SK-N-SH treated with all-trans-retinoic acid at 6 μM for 48 hours (cell line): Measurements from ENCODE around the gene LRRFIP2.

Experiments
- ATAC-seq: fragments of 200-7000 bp; cut with Tn5 transposase; 3 replicates; pipeline ENCODE4 v1.9.1; 2020; ENCODE audit warnings: mild to moderate bottlenecking, moderate library complexity
- ARNTL ChIP-seq: fragments of 450-650 bp; formaldehyde crosslinking; IDR thresholded peaks from 2 replicates; pipeline ENCODE4 v1.5.0; 2020; ENCODE audit warnings: low read depth, mild to moderate bottlenecking, moderate library complexity, borderline replicate concordance
- BACH2 ChIP-seq: fragments of 250-450 bp; sonication (Bioruptor Pico); IDR thresholded peaks from 2 replicates; pipeline ENCODE4 v1.9.0; 2021; ENCODE audit warnings: mild to moderate bottlenecking, borderline replicate concordance
- CSDC2 ChIP-seq: fragments of 250-450 bp; sonication (Bioruptor Pico); IDR thresholded peaks from 2 replicates; pipeline ENCODE4 v1.5.0; 2020; ENCODE audit warnings: mild to moderate bottlenecking, moderate library complexity
- ESRRG ChIP-seq: fragments of 250-450 bp; sonication (Bioruptor Pico); IDR thresholded peaks from 2 replicates; pipeline ENCODE4 v1.6.1; 2021; ENCODE audit warnings: mild to moderate bottlenecking
- GLIS3 ChIP-seq: fragments of 250-450 bp; sonication (Bioruptor Pico); IDR thresholded peaks from 2 replicates; pipeline ENCODE4 v1.5.0; 2020; ENCODE audit warnings: mild to moderate bottlenecking, moderate library complexity
- ISL1 ChIP-seq: fragments of 250-450 bp; sonication (Bioruptor Pico); IDR thresholded peaks from 2 replicates; pipeline ENCODE4 v2.1.2; 2022; ENCODE audit warnings: mild to moderate bottlenecking, moderate library complexity
- OSR1 ChIP-seq: fragments of 250-450 bp; sonication (Bioruptor Pico); IDR thresholded peaks from 2 replicates; pipeline ENCODE4 v1.8.0; 2022; ENCODE audit warnings: moderate library complexity, mild to moderate bottlenecking, inconsistent platforms
- PPARA ChIP-seq: fragments of 250-450 bp; sonication (Bioruptor Pico); IDR thresholded peaks from 2 replicates; pipeline ENCODE4 v1.5.0; 2020; ENCODE audit warnings: mild to moderate bottlenecking, borderline replicate concordance
- RARB ChIP-seq: fragments of 250-450 bp; sonication (Bioruptor Pico); IDR thresholded peaks from 2 replicates; pipeline ENCODE4 v1.8.0; 2021; ENCODE audit warnings: mild to moderate bottlenecking, moderate library complexity
- SNAI2 ChIP-seq: fragments of 250-450 bp; sonication (Bioruptor Pico); IDR thresholded peaks from 2 replicates; pipeline ENCODE4 v1.5.0; 2020; ENCODE audit warnings: mild to moderate bottlenecking, moderate library complexity
- TCF4 ChIP-seq: fragments of 250-450 bp; sonication (Bioruptor Pico); IDR thresholded peaks from 2 replicates; pipeline ENCODE4 v1.8.0; 2021; ENCODE audit warnings: mild to moderate bottlenecking, moderate library complexity, borderline replicate concordance
- TOX ChIP-seq: fragments of 250-450 bp; sonication (Bioruptor Pico); IDR thresholded peaks from 2 replicates; pipeline ENCODE4 v1.8.0; 2021; ENCODE audit warnings: mild to moderate bottlenecking, moderate library complexity, borderline replicate concordance
- ZC3H10 ChIP-seq: fragments of 250-450 bp; sonication (Bioruptor Pico); IDR thresholded peaks from 2 replicates; pipeline ENCODE4 v1.5.1; 2021; ENCODE audit warnings: mild to moderate bottlenecking, moderate library complexity
- ZFP3 ChIP-seq: fragments of 250-450 bp; sonication (Bioruptor Pico); IDR thresholded peaks from 2 replicates; pipeline ENCODE4 v1.5.0; 2020; ENCODE audit warnings: mild to moderate bottlenecking, moderate library complexity
- ZNF70 ChIP-seq: fragments of 450-650 bp; formaldehyde crosslinking; IDR thresholded peaks from 2 replicates; pipeline ENCODE4 v1.5.0; 2020; ENCODE audit warnings: mild to moderate bottlenecking, moderate library complexity
- ZNF8 ChIP-seq: fragments of 450-650 bp; formaldehyde crosslinking; IDR thresholded peaks from 2 replicates; pipeline ENCODE4 v1.5.0; 2020; ENCODE audit warnings: mild to moderate bottlenecking, moderate library complexity
- TF ChIP-seq, protein P1 (sequence below): fragments of 250-450 bp; sonication (Bioruptor Pico); IDR thresholded peaks from 2 replicates; pipeline ENCODE4 v1.8.0; 2021; ENCODE audit warnings: low read depth, mild to moderate bottlenecking, moderate library complexity, borderline replicate concordance
- TF ChIP-seq, protein P2 (sequence below): fragments of 250-450 bp; sonication (Bioruptor Pico); IDR thresholded peaks from 2 replicates; pipeline ENCODE4 v1.5.0; 2020; ENCODE audit warnings: mild to moderate bottlenecking, moderate library complexity
- TF ChIP-seq, protein P3 (sequence below): fragments of 250-450 bp; sonication (Bioruptor Pico); IDR thresholded peaks from 2 replicates; pipeline ENCODE4 v1.8.0; 2020; ENCODE audit warnings: mild to moderate bottlenecking, moderate library complexity, borderline replicate concordance
- TF ChIP-seq, protein P4 (sequence below): fragments of 250-450 bp; sonication (Bioruptor Pico); IDR thresholded peaks from 2 replicates; pipeline ENCODE4 v1.5.1; 2021; ENCODE audit warnings: mild to moderate bottlenecking, moderate library complexity

LRRFIP2 gene

DNA sequence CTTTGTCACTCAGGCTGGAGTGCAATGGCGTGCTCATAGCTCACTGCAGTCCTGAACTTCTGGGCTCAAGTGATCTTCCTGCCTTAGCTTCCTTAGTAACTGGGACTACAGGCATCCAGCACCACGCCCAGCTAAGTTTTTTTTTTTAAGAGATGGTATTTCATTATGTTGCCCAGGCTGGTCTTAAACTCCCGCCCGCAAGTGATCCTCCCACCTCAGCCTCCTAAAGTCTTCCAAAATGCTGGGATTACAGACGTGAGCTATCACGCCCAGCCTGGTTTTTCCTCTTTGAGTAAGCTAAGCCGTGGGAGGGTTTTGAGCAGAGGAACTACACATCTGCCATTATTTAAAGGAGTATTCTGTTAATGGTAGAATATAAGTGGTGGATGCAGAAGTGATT lies 7.4 kb upstream of the LRRFIP2 start:
- ATAC-seq = no peak
- no peak for TF ChIP-seq ZNF8 (CRISPR knock-in tag)
- no peak for TF ChIP-seq TOX (CRISPR knock-in tag)
- no peak for TF ChIP-seq RARB (CRISPR knock-in tag)
- no peak for TF ChIP-seq ZC3H10 (CRISPR knock-in tag)
- TF ChIP-seq ARNTL (CRISPR knock-in tag) = no peak
- no peak for TF ChIP-seq GLIS3 (CRISPR knock-in tag)
- TF ChIP-seq ESRRG (CRISPR knock-in tag) = no peak
- TF ChIP-seq SNAI2 (CRISPR knock-in tag) = no peak
- no peak for TF ChIP-seq CSDC2 (CRISPR knock-in tag)
- TF ChIP-seq, protein P1, sequence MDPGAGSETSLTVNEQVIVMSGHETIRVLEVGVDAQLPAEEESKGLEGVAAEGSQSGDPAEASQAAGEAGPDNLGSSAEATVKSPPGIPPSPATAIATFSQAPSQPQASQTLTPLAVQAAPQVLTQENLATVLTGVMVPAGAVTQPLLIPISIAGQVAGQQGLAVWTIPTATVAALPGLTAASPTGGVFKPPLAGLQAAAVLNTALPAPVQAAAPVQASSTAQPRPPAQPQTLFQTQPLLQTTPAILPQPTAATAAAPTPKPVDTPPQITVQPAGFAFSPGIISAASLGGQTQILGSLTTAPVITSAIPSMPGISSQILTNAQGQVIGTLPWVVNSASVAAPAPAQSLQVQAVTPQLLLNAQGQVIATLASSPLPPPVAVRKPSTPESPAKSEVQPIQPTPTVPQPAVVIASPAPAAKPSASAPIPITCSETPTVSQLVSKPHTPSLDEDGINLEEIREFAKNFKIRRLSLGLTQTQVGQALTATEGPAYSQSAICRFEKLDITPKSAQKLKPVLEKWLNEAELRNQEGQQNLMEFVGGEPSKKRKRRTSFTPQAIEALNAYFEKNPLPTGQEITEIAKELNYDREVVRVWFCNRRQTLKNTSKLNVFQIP (CRISPR knock-in tag) = no peak
- TF ChIP-seq, protein P2, sequence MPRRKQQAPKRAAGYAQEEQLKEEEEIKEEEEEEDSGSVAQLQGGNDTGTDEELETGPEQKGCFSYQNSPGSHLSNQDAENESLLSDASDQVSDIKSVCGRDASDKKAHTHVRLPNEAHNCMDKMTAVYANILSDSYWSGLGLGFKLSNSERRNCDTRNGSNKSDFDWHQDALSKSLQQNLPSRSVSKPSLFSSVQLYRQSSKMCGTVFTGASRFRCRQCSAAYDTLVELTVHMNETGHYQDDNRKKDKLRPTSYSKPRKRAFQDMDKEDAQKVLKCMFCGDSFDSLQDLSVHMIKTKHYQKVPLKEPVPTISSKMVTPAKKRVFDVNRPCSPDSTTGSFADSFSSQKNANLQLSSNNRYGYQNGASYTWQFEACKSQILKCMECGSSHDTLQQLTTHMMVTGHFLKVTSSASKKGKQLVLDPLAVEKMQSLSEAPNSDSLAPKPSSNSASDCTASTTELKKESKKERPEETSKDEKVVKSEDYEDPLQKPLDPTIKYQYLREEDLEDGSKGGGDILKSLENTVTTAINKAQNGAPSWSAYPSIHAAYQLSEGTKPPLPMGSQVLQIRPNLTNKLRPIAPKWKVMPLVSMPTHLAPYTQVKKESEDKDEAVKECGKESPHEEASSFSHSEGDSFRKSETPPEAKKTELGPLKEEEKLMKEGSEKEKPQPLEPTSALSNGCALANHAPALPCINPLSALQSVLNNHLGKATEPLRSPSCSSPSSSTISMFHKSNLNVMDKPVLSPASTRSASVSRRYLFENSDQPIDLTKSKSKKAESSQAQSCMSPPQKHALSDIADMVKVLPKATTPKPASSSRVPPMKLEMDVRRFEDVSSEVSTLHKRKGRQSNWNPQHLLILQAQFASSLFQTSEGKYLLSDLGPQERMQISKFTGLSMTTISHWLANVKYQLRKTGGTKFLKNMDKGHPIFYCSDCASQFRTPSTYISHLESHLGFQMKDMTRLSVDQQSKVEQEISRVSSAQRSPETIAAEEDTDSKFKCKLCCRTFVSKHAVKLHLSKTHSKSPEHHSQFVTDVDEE (CRISPR knock-in tag) = no peak
- TF ChIP-seq OSR1 (CRISPR knock-in tag) = no peak
- no peak for TF ChIP-seq ZFP3

DNA sequence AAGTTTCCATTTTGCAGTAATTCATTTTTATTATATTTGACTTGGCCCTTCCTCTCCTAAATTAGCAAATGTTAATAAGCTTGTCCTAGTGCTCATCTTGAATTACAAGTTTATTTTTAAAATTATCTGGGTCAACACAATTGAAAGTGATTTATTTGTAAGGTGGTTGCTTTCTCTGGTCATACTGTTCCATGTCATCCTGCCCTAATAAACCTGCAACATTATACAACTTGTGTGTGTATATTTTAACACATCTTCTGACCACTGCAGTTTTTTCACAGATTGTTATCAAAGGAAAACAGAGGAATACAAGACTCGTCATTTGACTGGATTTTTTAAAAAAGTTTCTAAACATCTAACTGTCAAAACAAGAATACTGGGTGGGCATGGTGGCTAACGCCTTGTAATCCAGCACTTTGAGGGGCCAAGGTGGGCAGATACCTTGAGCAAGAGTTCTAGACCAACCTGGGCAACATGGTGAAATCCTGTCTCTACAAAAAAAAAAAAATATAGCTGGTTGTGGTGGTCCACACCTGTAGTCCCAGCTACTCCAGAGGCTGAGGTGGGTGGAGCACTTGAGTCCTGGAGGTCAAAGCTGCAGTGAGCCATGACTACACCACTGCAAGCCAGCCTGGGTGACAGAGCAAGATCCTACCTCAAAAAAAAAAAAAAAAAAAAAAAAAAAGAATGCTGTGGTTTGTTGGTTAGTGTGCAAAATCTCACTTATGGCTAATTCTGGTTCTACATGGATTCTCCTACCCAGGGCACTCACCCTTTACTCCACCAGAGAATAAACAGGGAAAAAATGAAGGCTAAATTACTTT lies 5.0 kb upstream of the LRRFIP2 start:
- no peak for ATAC-seq

More for the DNA sequence above, 5.0 kb upstream of the LRRFIP2 start:
- TF ChIP-seq ISL1 (CRISPR knock-in tag) (no peak), GLIS3 (CRISPR knock-in tag) (no peak), SNAI2 (CRISPR knock-in tag) (no peak), ZNF70 (no peak), RARB (CRISPR knock-in tag) (no peak), BACH2 (no peak), PPARA (CRISPR knock-in tag) (no peak), OSR1 (CRISPR knock-in tag) (no peak), TOX (CRISPR knock-in tag) (no peak), ARNTL (CRISPR knock-in tag) (no peak), ZNF8 (CRISPR knock-in tag) (no peak), ESRRG (CRISPR knock-in tag) (no peak), CSDC2 (CRISPR knock-in tag) (no peak), TCF4 (CRISPR knock-in tag) (no peak)
- TF ChIP-seq, protein P3, sequence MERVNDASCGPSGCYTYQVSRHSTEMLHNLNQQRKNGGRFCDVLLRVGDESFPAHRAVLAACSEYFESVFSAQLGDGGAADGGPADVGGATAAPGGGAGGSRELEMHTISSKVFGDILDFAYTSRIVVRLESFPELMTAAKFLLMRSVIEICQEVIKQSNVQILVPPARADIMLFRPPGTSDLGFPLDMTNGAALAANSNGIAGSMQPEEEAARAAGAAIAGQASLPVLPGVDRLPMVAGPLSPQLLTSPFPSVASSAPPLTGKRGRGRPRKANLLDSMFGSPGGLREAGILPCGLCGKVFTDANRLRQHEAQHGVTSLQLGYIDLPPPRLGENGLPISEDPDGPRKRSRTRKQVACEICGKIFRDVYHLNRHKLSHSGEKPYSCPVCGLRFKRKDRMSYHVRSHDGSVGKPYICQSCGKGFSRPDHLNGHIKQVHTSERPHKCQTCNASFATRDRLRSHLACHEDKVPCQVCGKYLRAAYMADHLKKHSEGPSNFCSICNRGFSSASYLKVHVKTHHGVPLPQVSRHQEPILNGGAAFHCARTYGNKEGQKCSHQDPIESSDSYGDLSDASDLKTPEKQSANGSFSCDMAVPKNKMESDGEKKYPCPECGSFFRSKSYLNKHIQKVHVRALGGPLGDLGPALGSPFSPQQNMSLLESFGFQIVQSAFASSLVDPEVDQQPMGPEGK (CRISPR knock-in tag) = no peak
- TF ChIP-seq, protein P1 (CRISPR knock-in tag) = no peak
- TF ChIP-seq, protein P4, sequence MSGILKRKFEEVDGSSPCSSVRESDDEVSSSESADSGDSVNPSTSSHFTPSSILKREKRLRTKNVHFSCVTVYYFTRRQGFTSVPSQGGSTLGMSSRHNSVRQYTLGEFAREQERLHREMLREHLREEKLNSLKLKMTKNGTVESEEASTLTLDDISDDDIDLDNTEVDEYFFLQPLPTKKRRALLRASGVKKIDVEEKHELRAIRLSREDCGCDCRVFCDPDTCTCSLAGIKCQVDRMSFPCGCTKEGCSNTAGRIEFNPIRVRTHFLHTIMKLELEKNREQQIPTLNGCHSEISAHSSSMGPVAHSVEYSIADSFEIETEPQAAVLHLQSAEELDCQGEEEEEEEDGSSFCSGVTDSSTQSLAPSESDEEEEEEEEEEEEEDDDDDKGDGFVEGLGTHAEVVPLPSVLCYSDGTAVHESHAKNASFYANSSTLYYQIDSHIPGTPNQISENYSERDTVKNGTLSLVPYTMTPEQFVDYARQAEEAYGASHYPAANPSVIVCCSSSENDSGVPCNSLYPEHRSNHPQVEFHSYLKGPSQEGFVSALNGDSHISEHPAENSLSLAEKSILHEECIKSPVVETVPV (CRISPR knock-in tag) = no peak
